ENCODE data around the gene BRIP1.

DNA sequence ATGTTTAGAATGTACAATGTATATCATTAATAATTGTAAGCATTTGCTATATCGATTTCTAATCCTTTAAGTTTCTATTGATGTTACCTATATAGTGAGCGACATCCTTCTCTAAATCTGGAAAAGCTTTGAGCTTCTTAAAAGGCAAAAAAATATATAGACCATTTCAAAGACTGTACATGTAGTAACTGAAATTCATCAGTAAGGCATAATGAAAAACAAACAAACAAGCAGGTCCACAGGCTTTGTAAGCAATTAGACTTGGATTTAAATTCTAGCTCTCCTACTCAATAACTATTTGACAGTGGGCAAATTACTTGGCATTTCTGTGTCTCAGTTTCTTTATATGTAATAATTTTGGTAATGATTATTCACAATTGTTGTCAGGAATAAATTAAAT lies 220.6 kb downstream of the BRIP1 start:
- TF ChIP-seq, protein P1, sequence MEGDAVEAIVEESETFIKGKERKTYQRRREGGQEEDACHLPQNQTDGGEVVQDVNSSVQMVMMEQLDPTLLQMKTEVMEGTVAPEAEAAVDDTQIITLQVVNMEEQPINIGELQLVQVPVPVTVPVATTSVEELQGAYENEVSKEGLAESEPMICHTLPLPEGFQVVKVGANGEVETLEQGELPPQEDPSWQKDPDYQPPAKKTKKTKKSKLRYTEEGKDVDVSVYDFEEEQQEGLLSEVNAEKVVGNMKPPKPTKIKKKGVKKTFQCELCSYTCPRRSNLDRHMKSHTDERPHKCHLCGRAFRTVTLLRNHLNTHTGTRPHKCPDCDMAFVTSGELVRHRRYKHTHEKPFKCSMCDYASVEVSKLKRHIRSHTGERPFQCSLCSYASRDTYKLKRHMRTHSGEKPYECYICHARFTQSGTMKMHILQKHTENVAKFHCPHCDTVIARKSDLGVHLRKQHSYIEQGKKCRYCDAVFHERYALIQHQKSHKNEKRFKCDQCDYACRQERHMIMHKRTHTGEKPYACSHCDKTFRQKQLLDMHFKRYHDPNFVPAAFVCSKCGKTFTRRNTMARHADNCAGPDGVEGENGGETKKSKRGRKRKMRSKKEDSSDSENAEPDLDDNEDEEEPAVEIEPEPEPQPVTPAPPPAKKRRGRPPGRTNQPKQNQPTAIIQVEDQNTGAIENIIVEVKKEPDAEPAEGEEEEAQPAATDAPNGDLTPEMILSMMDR (IDR thresholded peaks at IDR 0.05): no peak
- TF ChIP-seq POLR2AphosphoS5 (IDR thresholded peaks at IDR 0.05) (no peak), POLR2A (IDR thresholded peaks at IDR 0.05) (no peak), EP300 (IDR thresholded peaks at IDR 0.05) (no peak)

Data from stomach (tissue), 4 donors.